PC-3 (cell line): ENCODE data around the gene MBOAT7. TPM values are rescaled to one million over a fixed set of nuclear protein-coding genes. Genes with fewer than 3 reads are reported as not detected.
A peak's percentile ranks its signal among the peaks of the same experiment; 100 is the strongest.

Experiments
- ATAC-seq: fragments of 200-7000 bp; cut with Tn5 transposase; 2 replicates; pipeline ENCODE4 v1.9.1; 2020; ENCODE audit warnings: mild to moderate bottlenecking, moderate library complexity
- Bru-seq: library from RNA; stranded (reverse); fragments of 400-500 nt; gene quantifications from one replicate; lab custom pipeline; 2021; lab: Mats Ljungman, UMichigan
- BruChase-seq, 2 experiments: library from RNA; stranded (reverse); fragments of 400-500 nt; gene quantifications; one replicate each; lab custom pipeline; 2021; lab: Mats Ljungman, UMichigan
- BruUV-seq: library from RNA; stranded (reverse); fragments of 400-500 nt; replicated peaks from 2 replicates; lab custom pipeline; 2021; lab: Mats Ljungman, UMichigan
- CTCF ChIA-PET: fragments of 300-600 bp; sonication (Branson Sonifier 250); formaldehyde crosslinking; loops from one replicate; lab custom pipeline; 2022; ENCODE audit warnings: antibody characterized with exemption; lab: Charles Lee
- POLR2A ChIA-PET: fragments of 300-600 bp; sonication (Branson Sonifier 250); formaldehyde crosslinking; loops from one replicate; lab custom pipeline; 2022; ENCODE audit warnings: antibody characterized with exemption; ENCODE audit not compliant: unreplicated experiment; lab: Charles Lee
- DNase-seq: peaks from one replicate; pipeline ENCODE4 v3.0.0-alpha.2; 2015
- H2AFZ ChIP-seq: fragments of 300-600 bp; sonication (generic); 2 replicates; pipeline ENCODE4 v1.6.0; 2016; ENCODE audit warnings: antibody characterized with exemption, low read length
- H3F3A ChIP-seq: fragments of 300-600 bp; sonication (generic); one replicate; pipeline ENCODE4 v1.6.0; 2017; ENCODE audit warnings: antibody characterized with exemption, low read length, control low read depth, mild to moderate bottlenecking; ENCODE audit not compliant: unreplicated experiment
- H3K27ac ChIP-seq: fragments of 300-600 bp; sonication (generic); 2 replicates; pipeline ENCODE4 v1.5.1; 2016; ENCODE audit warnings: mild to moderate bottlenecking, low read length
- H3K27me3 ChIP-seq: fragments of 300-600 bp; sonication (generic); 2 replicates; pipeline ENCODE4 v1.6.1; 2016; ENCODE audit warnings: low read length, mixed read lengths
- H3K36me3 ChIP-seq: fragments of 300-600 bp; sonication (generic); 2 replicates; pipeline ENCODE4 v1.6.1; 2016; ENCODE audit warnings: low read depth, mixed run types, low read length, mixed read lengths
- H3K4me1 ChIP-seq: fragments of 300-600 bp; sonication (generic); 2 replicates; pipeline ENCODE4 v1.5.1; 2016; ENCODE audit warnings: low read length; ENCODE audit not compliant: insufficient read depth
- H3K4me2 ChIP-seq: fragments of 300-600 bp; sonication (generic); 2 replicates; pipeline ENCODE4 v1.6.0; 2016; ENCODE audit warnings: low read length
- H3K4me3 ChIP-seq: fragments of 300-600 bp; sonication (generic); 2 replicates; pipeline ENCODE4 v1.5.1; 2016; ENCODE audit warnings: mild to moderate bottlenecking, low read length, mixed read lengths
- H3K79me2 ChIP-seq: fragments of 300-600 bp; sonication (generic); 2 replicates; pipeline ENCODE4 v1.6.1; 2017; ENCODE audit warnings: low read length, mixed read lengths
- H3K9ac ChIP-seq: fragments of 300-600 bp; sonication (generic); 2 replicates; pipeline ENCODE4 v1.6.0; 2016; ENCODE audit warnings: mild to moderate bottlenecking, low read length
- H3K9me2 ChIP-seq: fragments of 300-600 bp; sonication (generic); replicated peaks from 2 replicates; pipeline ENCODE4 v1.6.1; 2016; ENCODE audit warnings: mixed run types, low read length, mixed read lengths
- H3K9me3 ChIP-seq: fragments of 300-600 bp; sonication (generic); 2 replicates; pipeline ENCODE4 v1.6.1; 2016; ENCODE audit warnings: low read length, mixed read lengths
- H4K20me1 ChIP-seq: fragments of 300-600 bp; sonication (generic); 2 replicates; pipeline ENCODE4 v1.6.1; 2016; ENCODE audit warnings: low read length, mixed read lengths
- CTCF ChIP-seq: fragments of 300-600 bp; sonication (generic); conservative IDR thresholded peaks from 2 replicates; pipeline ENCODE4 v1.5.1; 2017; ENCODE audit warnings: antibody characterized with exemption, low read depth, mild to moderate bottlenecking, low read length
- EZH2 ChIP-seq: fragments of 300-600 bp; sonication (generic); IDR thresholded peaks from one replicate; pipeline ENCODE4 v1.6.1; 2017; ENCODE audit warnings: antibody characterized with exemption, mild to moderate bottlenecking, low read length; ENCODE audit not compliant: unreplicated experiment
- EZH2phosphoT487 ChIP-seq: fragments of 300-600 bp; sonication (generic); IDR thresholded peaks from 2 replicates; pipeline ENCODE4 v1.6.1; 2018; ENCODE audit warnings: mild to moderate bottlenecking, antibody characterized with exemption, low read length, borderline replicate concordance
- intact Hi-C: fragments of 100-400 bp; cut with micrococcal nuclease; formaldehyde crosslinking; loops from 2 replicates; pipeline ENCODE4 v1.9.0; 2023
- long read RNA-seq: library from polyadenylated mRNA; unstranded; transcript quantifications from one replicate; pipeline ENCODE4 v2.0.0, GENCODE V29; 2021; ENCODE audit not compliant: unreplicated experiment
- total RNA-seq: library from RNA; depleted of rRNA; stranded (reverse); fragments of >200 nt; gene quantifications from 2 replicates; pipeline ENCODE4 v1.2.3, GENCODE V29; 2014; rRNA removed

The MBOAT7 gene
- 231 and 261 TPM in 2 replicates for total RNA-seq
- percentile 74 among the genes with signal in this experiment for Bru-seq, nascent RNA
- percentile 86 among the genes with signal in this experiment for BruChase-seq, experiment 1, labeled RNA remaining after a 6-hour chase
- percentile 83 among the genes with signal in this experiment for BruChase-seq, experiment 2, labeled RNA remaining after a 2-hour chase
- long read RNA-seq, transcript MBOAT7-212 (2 exons, 3,039 nt) = minor isoform, 58 of 375 reads
- long read RNA-seq, transcript MBOAT7-201 (8 exons, 2,529 nt) = major isoform, 85 of 375 reads
- long read RNA-seq, partial matches to known transcripts = 100 of 375 reads
- long read RNA-seq, other reads (novel, unspliced or antisense) = 128 of 375 reads

DNA sequence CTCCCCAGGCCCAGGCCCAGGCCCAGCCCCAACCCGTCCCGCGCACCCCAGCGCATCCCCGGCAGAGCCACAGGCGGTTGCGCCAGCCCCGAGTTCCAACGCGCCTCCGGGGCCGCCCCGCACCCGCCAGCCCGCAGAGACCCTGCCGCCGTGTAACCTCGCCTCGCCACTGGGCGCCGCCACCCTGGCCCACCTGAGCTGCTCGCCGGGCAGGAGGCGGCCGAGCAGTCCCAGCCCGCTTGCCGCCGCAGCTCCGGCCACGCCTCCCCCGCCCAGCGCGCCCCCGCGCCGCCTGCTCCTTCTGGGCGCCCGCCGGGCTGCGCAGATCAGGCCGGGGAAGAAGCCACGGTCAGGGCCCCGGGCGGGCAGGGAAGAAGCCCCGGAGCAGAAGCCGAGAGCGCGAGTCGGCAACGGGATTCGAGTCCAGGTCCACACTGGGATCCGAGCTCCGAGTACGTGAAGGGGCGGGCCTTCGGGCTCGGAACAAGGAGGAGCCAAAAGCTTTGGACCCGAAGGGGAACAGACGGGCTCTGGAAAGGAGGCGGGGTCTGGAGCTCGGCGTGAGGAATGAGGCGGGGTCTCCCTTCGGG is at the start of gene MBOAT7:
Gene MBOAT7 (minus strand): TSS at position 436 of the 590 bp plus-strand sequence. CDS start 1,072 bp downstream, outside the sequence.
- BruUV-seq = no TSS peak
- peak within 1 kb of the TSS; percentile 98 for H3K4me2 ChIP-seq
- peaks cover 19% of the 10 kb centered on the region for H3K4me1 ChIP-seq
- peak within 1 kb of the TSS; percentile 91 for H3K9ac ChIP-seq
- peak within 1 kb of the TSS; percentile 89 for H3K27ac ChIP-seq
- ChIA-PET POLR2A (interaction anchor here (0.5 to 3.5 kb wide), 17 partner anchors 11 to 1931 kb away, joined by 3 to 22 read pairs (median 5); partner anchors contain the start of genes CNOT3, EPS8L1, LENG1 and LENG8), CTCF (interaction anchor here (0.7 to 1.6 kb wide), 6 partner anchors 14 to 53 kb away, joined by 3 to 11 read pairs (median 5); partner anchors contain the start of genes CNOT3 and TMC4)
- no peaks in the 10 kb centered on the region for H3K9me2 ChIP-seq
- H3K9me3 ChIP-seq = no peaks in the 10 kb centered on the region
- TF ChIP-seq EZH2phosphoT487 (no peak), EZH2 (no peak), CTCF (peak; percentile 49)
- DNase-seq (no peak), ATAC-seq (peak; percentile 13)
- peaks cover 22% of the 10 kb centered on the region; the same call in 1 of the 2 replicates for H3K36me3 ChIP-seq
- no peaks in the 10 kb centered on the region for H3K27me3 ChIP-seq
- H4K20me1 ChIP-seq = no peaks in the 10 kb centered on the region
- peaks cover 51% of the 10 kb centered on the region for H3K79me2 ChIP-seq
- H3F3A ChIP-seq = no peaks in the 10 kb centered on the region
- peak within 1 kb of the TSS; percentile 93 for H2AFZ ChIP-seq
- H3K4me3 ChIP-seq = peak within 1 kb of the TSS; percentile 74
- intact Hi-C loops = loop anchor here (1.0 to 2.0 kb wide), 2 partner anchors 16 to 52 kb away; partner anchors contain the start of genes CNOT3 and TMC4

DNA sequence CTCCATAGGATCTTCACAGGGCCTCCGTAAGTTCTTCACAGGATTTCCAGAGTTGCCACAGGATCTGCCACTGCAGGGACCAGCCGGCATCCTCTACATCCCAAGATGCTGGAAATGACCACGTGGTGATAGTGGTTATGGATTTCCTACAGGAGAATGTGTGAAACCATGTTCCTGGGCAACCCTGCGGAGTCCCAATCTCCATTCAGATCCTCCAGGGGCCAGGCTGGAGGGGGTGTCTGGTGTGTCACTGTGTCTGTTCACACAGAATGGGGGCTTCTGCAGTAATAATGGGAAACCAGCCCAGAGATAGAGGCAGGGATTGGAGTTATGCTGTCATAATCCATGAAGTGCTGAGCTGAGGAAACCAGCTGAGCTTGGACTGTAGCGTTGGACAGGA is 44.6 kb upstream of the MBOAT7 start:
- no peaks in the 10 kb centered on the region for H3K9me2 ChIP-seq
- DNase-seq = no peak
- no peak overlapping the region for H3K4me3 ChIP-seq
- no peaks in the 10 kb centered on the region for H3K79me2 ChIP-seq
- H2AFZ ChIP-seq = no peak overlapping the region
- no peaks in the 10 kb centered on the region for H3K36me3 ChIP-seq
- H3F3A ChIP-seq = no peaks in the 10 kb centered on the region
- ChIA-PET CTCF (interaction anchor here (0.6 kb wide), 1 partner anchor 376 kb away, joined by 5 read pairs; no protein-coding TSS in a partner anchor), POLR2A (no interaction called here)
- H3K9ac ChIP-seq = no peak overlapping the region
- no TSS peak for BruUV-seq
- H3K27ac ChIP-seq = no peak overlapping the region
- H3K27me3 ChIP-seq = peaks cover 16% of the 10 kb centered on the region; the same call in 1 of the 2 replicates
- H3K9me3 ChIP-seq = no peaks in the 10 kb centered on the region
- no peaks in the 10 kb centered on the region for H4K20me1 ChIP-seq
- ATAC-seq = no peak
- intact Hi-C loops = loop anchor here (10.0 kb wide), 1 partner anchor 429 kb away; no protein-coding TSS in a partner anchor
- H3K4me2 ChIP-seq = no peak overlapping the region
- peaks cover 8% of the 10 kb centered on the region for H3K4me1 ChIP-seq
- TF ChIP-seq CTCF = no peak
- TF ChIP-seq EZH2phosphoT487 = no peak
- no peak for TF ChIP-seq EZH2
